Stimulated activated CD8-positive, alpha-beta memory T cell treated with anti-CD3 and anti-CD28 coated beads, Interleukin-12 subunit alpha, Interleukin-12 subunit beta, amount 100 ng/mL, for 24 hours (primary cell): ENCODE results near the gene NES.

ENCODE experiments used
- DNase-seq: peaks from one replicate; pipeline ENCODE4 v3.0.0-alpha.2; 2020; ENCODE audit errors: extremely low read depth

NES gene

DNA sequence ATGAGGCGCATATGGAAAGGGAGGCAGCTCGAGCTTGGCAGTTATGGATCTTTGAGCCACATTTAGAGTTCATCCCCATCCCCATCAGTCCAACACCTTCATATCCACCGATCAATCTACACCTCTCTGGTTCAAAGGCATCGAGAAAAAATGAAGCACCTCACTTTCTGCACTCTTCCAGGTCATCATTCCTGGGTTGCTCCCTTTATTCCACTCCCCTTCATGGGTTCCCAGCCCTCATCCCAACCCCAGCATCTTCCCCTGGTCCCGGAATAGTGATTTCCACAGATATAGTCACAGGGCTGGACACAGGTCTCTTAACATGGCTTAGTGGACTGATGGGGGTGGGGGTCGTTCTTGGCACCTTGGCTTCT, 57.6 kb downstream of the NES start:
- no peak for DNase-seq

DNA sequence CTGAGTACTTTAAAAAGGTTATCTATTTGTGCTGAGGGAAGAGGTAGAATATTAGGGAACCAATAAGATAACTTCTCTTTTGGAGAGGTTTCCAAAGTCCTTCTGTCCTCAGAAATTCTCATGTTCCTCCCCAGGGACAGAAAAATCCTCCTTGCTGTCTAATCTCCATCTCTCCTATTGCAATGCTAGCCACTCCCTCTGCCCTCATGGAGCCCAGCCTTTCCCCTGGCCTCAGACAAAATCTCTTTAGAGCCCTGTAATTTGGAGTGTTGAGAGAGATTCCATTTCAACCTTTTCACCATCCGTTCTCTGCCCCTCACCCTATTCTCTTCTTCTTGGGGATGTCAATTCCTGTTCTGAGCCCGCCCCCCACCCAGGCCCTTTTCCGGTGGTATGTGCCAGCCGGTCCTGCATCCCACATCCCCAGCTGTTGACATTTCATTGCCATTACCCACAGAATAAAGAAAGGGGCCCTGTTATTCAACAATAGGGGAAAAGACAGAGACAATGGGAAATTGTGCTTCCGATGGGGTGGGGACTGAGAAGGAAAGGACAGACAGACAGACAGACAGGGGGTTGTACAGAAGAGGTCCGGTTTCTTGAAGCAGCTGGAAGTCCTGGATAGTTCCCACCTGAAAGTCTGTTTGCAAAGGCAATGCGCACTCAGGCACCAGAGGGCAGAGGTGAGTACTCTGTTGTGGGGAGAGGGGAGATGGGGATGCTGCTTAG, 58.2 kb downstream of the NES start, which contains the start of gene HAPLN2:
Gene HAPLN2 (plus strand): TSS at position 563 of the 729 bp plus-strand sequence. CDS start 4,076 bp downstream, outside the sequence.
- no peak for DNase-seq
